Right ventricle myocardium inferior (tissue), 1 donor: Measurements from ENCODE around the gene FAF1. TPM values are rescaled to one million over a fixed set of nuclear protein-coding genes. Genes with fewer than 3 reads are reported as not detected.
"Not testable (repeated sequence)": the region's sequence is repeated elsewhere in the genome, so short reads cannot be mapped to it uniquely, and the experiment has no call there.

Experiments
- ATAC-seq: fragments of 200-7000 bp; cut with Tn5 transposase; one replicate; pipeline ENCODE4 v1.9.1; 2020; ENCODE audit warnings: mild to moderate bottlenecking, moderate library complexity
- DNase-seq: peaks from one replicate; pipeline ENCODE4 v3.0.0; 2021; ENCODE audit errors: missing footprints
- intact Hi-C: fragments of 100-400 bp; cut with DNase I; formaldehyde crosslinking; loops from one replicate; pipeline ENCODE4 v1.11.0; 2022
- long read RNA-seq: library from polyadenylated mRNA; unstranded; transcript quantifications from one replicate; pipeline ENCODE4 v2.0.0, GENCODE V29; 2021
- total RNA-seq: library from RNA; stranded (reverse); fragmentation: NEBNext Ultra II Directional; extraction: Animal tissue kit (Norgen Biotek cat#: 25700); gene quantifications from one replicate; pipeline ENCODE4 v1.2.1, GENCODE V29; 2021
- donor health status: DM: no; HTN: yes; CAD: no; lungs with severe emphysema.

FAF1 gene
- total RNA-seq: 80.4 TPM
- long read RNA-seq, full-length matches to known transcripts: 53 of 65 reads
- long read RNA-seq, partial matches to known transcripts: 12 of 65 reads
- long read RNA-seq, other reads (novel, unspliced or antisense): 0 of 65 reads

DNA sequence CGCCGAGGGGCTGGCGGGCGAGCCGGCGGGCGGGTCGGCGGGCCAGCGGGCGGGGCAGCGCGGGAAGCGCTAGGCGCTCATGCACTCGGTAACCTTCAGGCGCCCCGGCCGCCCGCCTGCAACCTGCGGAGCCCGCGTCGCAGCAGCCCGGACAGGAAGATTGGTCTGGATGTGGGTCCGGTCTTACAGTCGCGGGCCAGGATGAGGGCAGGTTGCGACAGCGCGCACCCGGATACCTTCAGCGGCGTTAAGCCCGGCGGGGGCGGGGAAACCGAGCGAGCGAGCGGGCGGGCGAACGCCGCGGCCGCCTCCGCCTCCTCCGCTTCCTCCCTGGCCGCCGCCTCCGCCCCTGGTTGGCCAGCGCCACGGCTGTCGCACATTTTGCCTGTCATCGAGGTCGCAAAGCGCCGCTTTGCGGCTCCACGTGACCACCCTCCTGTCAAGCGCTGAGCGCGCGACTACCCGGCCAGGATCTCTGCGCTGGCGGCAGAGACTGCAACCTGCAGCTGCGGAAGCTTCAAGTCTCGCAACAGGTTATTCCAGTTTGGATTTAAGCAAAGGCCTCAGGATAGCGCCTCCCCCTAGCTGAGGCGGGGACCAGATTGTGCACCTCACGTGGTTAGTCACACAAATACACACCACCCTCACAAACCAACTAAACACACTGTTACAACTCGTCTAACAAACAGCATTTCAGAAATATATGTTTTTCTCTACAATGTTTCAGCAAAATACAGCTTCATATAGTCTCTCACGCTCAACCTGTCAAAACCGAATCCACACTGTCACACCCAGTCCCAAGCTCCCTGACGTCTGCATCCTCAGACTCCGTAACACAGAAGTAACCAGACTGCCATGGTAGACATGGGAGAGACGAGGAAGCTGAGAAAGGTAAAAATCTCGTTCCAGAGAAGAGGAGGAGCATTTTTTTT lies at the start of gene FAF1:
FAF1 (minus strand) TSS at position 355 of the 932 bp plus-strand sequence. CDS start 456 bp downstream, outside the sequence.
- DNase-seq (peak; percentile 99), ATAC-seq (peak; percentile 98)
- intact Hi-C loops: no loop called here

DNA sequence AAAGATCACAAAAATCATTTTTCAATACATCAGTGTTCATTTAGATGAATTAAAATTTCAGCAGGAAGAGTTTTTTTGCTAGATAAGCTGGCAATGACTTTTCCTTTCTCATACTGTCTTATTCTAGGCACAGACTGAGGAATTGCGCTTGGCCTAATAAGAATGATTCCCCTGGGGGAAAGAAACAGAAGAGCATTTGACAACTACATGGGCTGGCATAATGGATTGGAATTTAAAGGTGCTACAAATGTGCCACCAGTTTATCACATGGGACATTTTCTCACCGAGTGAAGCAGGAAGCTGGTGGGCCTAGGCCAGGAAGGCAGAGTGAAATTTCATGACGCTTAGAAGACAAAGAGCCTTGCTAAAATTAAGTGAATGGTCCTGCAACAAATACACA lies 49.3 kb upstream of the FAF1 start:
- intact Hi-C loops: no loop called here
- no peak for DNase-seq
- no peak for ATAC-seq

DNA sequence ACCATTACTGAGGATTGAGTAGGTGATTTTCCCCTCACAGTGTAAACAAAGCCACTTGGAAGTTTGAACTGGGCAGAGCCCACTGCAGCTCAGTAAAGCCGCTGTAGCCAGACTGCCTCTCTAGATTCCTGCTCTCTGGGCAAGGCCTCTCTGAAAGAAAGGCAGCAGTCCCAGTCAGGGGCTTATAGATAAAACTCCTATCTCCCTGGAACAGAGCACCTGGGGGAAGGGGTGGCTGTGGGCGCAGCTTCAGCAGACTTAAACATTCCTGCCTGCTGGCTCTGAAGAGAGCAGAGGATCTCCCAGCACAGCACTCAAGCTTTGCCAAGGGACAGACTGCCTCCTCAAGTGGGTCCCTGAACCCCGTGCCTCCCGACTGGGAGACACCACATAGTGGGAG lies 45.5 kb upstream of the FAF1 start:
- intact Hi-C loops, DNase-seq: not testable (repeated sequence)

DNA sequence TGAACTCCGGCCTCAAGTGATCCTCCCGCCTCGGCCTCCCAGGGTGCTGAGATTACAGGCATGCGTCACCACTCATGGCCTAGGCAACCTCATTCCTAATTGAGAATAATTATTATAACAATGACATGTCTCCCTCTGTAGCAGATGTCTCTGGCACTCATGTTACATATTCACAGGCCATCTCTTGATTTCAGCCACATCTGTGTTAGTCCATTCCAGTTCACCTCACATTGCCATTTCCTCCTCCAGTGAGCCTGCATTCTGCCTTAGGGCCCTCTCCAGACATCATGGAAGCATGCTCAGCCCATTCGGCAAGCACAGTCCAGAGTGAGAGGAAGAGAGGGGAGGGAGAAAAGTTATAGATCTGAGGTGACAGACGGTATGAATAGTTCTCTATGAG lies 42.4 kb upstream of the FAF1 start:
- ATAC-seq (no peak), DNase-seq (no peak)
- intact Hi-C loops: no loop called here

More for the DNA sequence above, 45.5 kb upstream of the FAF1 start:
- not testable (repeated sequence) for ATAC-seq

DNA sequence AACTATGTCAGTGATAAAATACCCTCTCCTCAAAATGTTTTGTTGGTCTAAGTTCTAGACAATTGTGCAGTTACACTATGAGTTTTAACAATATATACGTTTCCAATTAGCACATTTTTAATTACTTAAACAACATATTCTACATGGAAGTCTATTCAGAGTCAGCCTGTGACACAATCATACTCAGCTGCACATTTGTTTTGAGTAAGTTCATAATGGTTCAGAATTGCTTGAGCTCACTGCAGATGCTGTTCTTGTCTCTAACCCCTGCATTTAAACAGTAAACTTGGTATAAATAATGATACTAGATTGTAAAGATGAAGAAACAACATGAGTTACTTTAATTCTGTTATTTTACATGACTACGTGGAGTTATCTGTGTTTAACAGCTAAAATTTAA lies 40.6 kb upstream of the FAF1 start:
- intact Hi-C loops: no loop called here
- DNase-seq (no peak), ATAC-seq (no peak)

DNA sequence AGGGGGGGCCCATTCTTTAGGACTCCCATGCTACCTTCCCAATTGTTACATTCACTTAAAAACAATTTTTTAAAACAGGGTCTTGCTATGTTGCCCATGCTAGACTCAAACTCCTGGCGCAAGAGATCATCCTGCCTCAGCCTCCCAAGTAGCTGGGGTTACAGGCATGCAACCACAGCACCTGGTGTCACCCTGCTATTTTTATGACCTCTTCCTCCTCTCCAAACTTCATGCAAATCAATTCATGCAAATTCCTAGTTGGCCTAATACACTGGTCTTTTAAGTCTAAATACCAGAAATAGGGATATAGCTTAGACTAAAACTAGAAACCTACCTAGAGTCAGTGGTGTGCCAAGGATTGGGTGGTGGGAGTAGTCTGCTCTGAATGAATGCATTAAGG lies 40.1 kb upstream of the FAF1 start:
- ATAC-seq: no peak
- intact Hi-C loops: no loop called here
- no peak for DNase-seq

DNA sequence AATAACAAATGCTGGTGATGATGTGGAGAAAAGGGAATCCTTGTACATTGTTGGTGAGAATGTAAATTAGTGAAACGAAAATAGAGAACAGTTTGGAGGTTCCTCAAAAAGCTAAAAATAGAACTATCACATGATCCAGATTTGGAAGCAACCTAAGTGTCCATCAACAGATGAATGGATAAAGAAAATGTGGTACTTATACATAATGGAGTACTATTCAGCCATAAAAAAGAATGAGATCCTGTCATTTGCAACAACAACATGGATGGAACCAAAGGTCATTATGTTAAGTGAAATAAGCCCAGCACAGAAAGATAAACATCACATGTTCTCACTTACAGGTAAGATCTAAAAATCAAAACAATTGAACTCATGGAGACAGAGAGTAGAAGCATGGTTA lies 39.3 kb upstream of the FAF1 start:
- DNase-seq, ATAC-seq, intact Hi-C loops: not testable (repeated sequence)

DNA sequence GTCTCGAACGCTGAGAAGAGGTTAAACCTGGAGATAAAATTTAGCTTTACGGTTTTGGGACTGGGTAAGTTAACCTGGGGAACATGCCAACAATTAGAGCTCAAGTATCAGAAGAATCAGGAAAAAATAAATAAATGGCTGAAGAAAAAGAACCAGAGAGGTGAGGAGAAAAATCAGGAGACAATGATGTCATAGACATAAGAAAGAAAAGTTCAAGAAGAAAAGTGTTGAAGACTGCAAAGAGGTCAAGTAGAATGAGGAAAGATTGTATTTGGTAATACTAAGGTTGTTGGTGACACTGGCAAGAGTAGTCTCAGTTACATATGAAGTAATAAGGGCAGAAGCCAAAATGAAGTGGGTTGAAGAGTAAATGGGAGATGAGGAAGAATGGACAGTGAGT lies 36.0 kb upstream of the FAF1 start:
- DNase-seq (no peak), ATAC-seq (no peak)
- intact Hi-C loops: no loop called here

DNA sequence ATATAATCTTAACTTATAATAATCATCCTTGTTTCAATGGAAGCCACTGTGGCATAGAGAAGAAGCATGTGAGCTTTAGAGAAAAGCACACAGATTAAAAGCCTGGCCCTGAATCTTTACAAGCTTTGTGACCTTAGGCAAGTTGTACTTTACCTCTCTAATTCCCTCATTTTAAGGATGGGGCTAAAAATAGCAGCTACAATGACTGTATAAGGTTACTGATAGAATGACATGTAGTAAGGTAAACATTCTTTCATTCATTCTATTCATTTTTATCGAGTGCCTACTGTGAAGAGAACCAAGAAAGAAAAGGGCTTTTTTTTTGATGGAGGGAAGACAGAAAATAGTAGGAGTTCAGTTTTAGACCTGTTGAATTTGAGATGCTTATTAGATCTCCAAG lies 35.6 kb upstream of the FAF1 start:
- intact Hi-C loops: no loop called here
- DNase-seq (no peak), ATAC-seq (no peak)

DNA sequence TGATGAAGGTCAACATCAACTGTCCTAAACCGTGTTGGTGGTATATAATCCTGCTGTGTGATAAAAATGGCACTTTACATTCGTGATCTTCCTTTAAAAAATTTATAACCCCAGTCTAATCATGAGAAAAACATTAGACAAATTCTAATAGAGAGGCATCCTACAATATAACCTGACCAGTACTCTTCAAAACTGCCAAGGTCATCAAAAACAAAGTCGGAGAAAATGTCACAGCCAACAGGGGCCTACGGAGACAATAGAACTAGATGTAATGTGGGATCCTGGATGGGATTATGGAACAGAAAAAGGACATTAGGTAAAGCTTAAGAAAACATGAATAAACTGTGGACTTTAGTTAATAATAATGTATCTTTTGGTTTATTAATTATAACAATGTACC lies 34.9 kb upstream of the FAF1 start:
- intact Hi-C loops: no loop called here
- ATAC-seq: no peak
- DNase-seq: no peak

DNA sequence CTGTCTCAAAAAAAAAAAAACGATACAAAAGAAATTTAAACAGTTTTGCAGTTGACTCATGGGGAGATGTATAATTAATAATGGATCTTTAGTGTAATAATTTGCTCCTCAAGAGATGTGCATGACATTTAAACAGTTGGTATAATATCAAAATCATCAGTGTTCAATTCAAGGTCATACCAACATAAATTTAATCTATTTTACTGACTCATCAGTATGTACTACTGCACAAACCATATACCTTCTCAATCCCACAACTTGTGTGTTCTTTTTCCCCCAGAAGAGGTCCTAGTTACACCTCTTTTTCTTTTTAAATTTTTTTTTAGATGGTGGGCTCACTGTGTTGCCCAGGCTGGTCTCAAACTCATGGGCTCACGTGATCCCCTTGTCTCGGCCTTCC lies 33.6 kb upstream of the FAF1 start:
- DNase-seq (no peak), ATAC-seq (no peak)
- intact Hi-C loops: no loop called here

DNA sequence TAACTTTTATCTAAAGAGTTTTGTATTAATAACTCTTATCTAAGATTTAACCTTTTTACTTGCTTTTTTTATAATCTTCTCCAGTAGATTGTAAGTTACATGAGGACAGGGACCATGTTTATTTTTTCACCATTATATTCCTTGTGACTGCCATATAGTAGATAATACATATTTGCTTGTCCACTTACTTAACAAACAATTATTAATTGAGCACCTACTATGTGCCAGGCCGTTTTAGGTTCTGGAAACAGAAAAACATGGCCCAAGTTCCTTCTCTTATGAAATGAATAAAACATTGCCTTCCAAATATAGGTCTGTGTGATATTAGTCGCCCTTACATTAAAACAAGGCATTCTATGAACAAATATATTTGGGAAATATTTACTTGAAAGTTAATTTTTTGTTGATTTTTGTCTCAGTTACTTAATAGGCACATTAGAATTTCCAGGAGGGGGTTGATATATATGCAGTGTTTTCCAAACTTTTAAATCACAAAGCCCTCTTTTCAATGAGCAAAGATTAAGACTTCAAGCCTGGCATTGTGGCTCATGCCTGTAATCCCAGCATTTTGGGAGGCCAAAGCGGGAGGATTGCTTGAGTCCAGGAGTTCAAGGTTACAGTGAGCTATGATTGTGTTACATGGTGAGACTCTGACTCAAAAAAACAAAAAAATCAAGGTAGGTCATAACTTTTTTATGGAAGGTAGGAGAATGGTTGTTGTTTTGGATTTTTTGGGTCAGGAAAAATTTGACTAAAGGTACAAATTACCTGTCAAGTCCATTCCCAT lies 32.7 kb upstream of the FAF1 start:
- DNase-seq (no peak), ATAC-seq (no peak)
- intact Hi-C loops: no loop called here

DNA sequence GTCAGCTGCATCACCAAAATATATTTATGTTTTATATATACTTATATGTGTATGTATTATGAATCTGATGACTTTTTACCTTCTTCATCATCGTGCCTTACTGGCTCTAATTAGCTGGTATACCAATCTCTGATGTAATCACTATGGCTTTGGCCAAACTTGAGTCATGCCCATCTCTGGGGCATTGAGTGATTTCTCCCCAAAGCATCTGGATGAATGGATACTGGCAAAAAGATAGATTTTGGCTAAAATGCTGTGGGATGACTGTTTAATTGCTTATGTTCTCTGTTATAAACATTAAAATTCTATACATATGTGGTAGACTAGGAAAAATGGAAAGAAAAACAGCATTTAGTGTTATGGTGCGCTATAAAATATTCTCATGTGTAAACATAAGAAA lies 29.6 kb upstream of the FAF1 start:
- DNase-seq: no peak
- no peak for ATAC-seq
- intact Hi-C loops: no loop called here

DNA sequence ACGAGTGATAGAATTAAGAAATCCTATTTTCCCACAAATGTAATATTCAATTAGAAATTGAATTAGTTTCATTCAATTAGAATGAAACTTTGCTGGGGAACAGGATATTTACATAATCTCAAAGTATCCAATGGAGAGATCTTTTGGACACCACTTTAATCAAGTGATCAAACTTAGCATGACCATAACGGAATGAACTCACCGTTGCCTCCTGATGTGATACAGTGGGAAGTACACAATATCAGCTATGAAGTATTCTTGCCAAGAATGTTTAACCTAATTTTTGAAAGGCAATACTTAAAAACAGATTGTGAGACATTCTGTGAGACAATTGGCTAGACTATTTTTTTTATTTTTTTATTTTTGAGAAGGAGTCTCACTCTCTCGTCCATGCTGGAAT lies 26.6 kb upstream of the FAF1 start:
- ATAC-seq (no peak), DNase-seq (no peak)
- intact Hi-C loops: no loop called here

DNA sequence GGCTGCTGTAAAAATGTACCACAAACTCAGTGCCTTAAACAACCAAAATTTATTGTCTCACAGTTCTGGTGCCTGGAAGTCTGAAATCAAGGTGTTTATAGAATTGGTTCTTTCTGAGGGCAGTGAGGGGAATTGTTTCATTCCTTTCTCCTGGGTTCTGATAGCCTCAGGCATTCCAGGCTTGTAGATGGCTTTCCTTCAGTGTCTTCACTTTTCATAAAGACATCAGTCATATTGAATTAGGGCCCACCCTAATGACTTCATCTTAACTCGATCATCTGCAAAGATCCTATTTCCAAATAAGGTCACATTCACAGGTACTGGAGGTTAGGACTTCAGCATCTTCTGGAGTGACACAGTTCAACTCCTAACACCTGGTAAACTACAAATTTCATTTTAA lies 25.0 kb upstream of the FAF1 start:
- DNase-seq: no peak
- intact Hi-C loops: no loop called here
- no peak for ATAC-seq

DNA sequence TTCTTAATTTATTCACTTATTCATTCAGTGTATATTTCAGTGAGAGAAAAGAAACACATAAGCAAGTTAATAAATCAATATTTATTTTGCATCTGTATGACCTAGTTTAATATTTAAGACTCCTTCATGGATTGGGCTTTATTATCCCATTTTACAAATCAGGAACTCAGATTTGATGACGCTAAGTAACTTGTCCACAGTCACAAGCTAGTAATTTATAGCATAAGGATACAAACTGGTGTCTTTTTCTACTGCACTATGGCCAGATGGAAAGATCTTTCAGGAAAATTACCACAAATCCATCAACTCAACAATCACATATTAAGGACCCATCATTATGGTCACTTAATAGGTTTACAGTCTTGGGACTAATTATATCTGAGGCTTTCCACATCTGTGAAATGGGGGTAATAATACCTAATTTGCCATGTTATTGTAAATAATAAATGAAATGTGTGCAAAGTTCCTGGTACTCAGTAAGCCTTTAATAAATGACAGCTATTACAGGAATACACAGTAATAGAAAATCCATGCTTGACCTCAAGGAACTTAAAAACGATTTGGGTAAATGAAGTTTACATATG lies 23.2 kb upstream of the FAF1 start:
- intact Hi-C loops: no loop called here
- DNase-seq (no peak), ATAC-seq (no peak)

DNA sequence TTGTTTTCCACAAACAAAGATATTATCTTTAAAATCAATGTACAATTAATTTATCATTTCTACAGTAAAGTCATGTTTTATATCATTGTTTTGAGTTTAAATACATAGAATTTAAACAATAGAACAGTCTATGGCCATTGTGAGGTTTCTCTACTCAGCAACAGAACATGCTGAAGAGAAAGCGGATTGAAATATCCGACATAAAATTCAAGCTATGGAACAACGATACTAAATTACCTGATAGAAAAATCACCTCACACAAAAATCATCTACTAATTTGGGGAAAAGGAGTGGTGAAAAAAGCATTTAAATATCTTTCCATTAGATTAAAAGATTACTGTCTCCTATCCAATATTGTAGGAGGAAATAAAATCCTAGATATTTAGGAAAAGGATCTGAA lies 22.5 kb upstream of the FAF1 start:
- intact Hi-C loops: no loop called here

DNA sequence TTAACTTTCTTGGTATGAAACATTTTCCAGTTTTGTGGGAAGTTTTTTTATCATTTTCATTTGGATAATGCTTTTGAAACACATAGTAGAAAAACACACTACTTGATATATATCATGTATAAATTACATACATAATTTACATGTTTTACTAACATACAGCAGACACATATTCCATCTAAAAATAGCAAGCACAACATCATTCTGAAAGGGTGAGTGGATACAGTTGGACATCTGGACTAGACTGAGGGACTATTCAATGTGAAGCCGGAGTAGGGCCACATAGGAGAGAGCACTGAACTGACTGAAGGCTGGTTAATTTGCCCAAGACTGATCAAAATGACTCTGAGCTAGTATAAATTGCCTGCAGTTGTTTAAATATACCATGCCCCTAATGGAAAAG lies 21.7 kb upstream of the FAF1 start:
- no peak for DNase-seq
- intact Hi-C loops: no loop called here
- no peak for ATAC-seq

More for the DNA sequence above, 22.5 kb upstream of the FAF1 start:
- no peak for DNase-seq
- ATAC-seq: no peak

DNA sequence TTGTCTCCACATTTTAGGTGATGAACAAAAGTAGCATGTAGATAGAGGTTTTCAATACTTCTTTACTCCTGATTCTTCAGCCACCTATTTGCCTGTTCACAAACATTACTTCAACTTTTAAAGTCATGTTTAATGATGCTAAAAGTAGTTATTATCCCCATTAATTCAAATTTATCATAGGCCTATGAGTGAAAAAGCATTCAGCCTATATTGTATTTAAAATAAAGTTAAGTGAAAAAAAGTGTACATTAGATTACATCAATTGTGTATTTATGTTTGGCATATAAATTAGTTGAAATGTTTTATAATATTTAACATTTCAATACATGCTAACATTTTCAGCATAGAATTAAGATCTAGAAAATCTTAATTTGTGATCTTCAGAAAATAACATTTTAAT lies 20.4 kb upstream of the FAF1 start:
- intact Hi-C loops: no loop called here
- ATAC-seq: no peak
- DNase-seq: no peak
